HTR-8/SVneo (cell line): ENCODE results near the gene BIRC6.
A peak's percentile ranks its signal among the peaks of the same experiment; 100 is the strongest.
"Not testable (repeated sequence)": the region's sequence is repeated elsewhere in the genome, so short reads cannot be mapped to it uniquely, and the experiment has no call there.

ENCODE experiments used
- DNase-seq: peaks from one replicate; pipeline ENCODE4 v3.0.0; 2011; ENCODE audit warnings: low spot score, mixed read lengths; ENCODE audit not compliant: insufficient read length
- FAIRE-seq: peaks from 2 replicates; lab custom pipeline; 2011; peaks lifted over from hg19 to GRCh38; lab: Jason Lieb, UNC

BIRC6 gene

GRCh38 chr2:32436150-32436549 is 79.3 kb downstream of the BIRC6 start:
- FAIRE-seq (no peak), DNase-seq (peak; percentile 22)

DNA sequence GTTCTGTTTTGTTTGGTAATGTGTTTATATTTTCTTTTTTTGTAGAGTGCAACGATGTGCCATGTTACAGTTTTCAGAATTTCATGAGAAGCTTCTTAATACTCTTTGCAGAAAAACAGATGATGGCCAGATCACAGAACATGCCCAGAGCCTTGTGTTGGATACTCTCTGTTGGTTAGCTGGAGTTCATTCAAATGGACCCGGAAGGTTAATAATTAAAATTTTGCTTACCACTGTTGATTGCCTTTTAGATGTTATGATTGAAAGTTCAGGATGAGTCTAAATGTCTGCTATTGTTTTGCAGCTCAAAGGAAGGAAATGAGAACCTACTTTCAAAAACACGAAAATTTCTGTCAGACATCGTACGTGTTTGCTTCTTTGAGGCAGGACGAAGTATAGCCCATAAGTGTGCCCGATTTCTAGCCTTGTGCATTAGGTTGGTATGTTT is 85.2 kb downstream of the BIRC6 start:
- FAIRE-seq (no peak), DNase-seq (no peak)

GRCh38 chr2:32446369-32446768 is 89.5 kb downstream of the BIRC6 start:
- FAIRE-seq (no peak), DNase-seq (no peak)

DNA sequence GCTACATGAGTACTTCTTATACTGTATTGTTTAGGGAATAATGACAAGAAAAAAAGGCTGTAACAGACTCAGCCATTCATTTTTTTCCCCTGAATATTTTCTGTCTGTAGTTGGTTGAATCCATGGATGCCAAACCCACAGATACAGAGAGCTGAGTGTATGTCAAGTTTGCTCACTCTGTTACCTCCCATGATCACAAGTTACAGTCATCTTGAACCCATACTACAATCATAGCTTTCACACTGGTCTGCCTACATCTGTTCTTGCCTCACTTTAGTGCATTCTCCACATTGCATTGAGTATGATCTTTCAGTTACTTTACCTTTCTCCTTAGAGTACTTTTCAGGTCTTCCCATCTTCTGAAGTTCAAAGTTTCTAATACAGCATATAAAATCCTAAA is 94.0 kb downstream of the BIRC6 start:
- FAIRE-seq (no peak), DNase-seq (no peak)

GRCh38 chr2:32452338-32453064 is 95.7 kb downstream of the BIRC6 start:
- no peak for FAIRE-seq

DNA sequence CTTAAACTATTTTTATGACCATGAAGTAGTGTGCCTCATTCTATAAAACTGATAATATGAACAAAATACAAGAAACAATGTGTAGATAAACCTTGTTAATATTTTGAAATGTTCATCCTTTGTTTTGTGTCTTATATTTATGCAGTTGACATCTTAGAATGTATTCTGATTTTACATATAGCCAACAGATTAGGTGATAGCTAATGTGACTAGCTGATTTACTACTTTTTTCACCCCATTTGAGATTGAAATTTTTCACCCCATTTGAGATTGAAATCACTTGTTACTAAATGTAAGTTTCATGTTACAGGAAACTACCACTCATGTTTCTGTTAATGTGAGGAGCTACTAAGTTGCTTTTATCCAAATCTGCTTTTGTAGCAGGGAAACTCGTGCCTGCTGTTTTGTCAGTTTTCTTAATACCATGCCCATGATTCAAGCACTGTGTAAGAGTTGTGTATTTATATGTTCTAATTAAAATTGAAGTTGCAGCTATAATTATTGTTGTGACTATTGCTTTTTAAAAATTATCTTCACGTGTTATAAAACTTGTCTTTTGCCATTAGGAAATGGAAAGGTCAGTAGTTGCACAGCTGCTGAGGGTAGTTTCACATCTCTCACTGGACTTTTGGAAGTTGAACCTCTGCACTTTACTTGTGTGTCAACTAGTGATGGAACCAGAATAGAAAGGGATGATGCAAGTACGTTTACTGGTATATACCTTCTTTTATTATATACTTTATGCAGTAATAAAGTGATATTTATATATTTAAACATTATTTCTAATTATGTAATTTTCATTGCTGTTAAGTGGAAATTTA is 96.6 kb downstream of the BIRC6 start:
- FAIRE-seq (no peak), DNase-seq (no peak)

More at GRCh38 chr2:32452338-32453064, 95.7 kb downstream of the BIRC6 start:
- DNase-seq, result no peak

DNA sequence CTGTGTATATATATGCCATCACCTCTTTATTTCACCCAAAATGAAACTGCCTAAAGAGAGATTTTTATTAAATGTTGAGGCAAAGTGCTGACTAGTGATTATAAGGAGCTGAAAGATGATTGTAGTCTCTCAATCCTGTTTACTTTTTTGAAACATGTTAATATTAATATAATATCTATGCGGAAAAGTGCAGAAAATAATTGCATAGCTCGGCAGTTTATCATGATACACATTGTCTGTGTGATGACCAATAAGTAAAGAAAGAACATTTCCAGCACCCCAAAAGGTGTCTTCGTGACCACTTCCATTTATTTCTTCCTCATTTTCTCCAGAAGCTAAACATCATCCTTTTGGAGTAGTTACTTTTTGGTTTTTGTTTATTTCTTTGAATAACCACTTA is 99.0 kb downstream of the BIRC6 start:
- DNase-seq (no peak), FAIRE-seq (no peak)

DNA sequence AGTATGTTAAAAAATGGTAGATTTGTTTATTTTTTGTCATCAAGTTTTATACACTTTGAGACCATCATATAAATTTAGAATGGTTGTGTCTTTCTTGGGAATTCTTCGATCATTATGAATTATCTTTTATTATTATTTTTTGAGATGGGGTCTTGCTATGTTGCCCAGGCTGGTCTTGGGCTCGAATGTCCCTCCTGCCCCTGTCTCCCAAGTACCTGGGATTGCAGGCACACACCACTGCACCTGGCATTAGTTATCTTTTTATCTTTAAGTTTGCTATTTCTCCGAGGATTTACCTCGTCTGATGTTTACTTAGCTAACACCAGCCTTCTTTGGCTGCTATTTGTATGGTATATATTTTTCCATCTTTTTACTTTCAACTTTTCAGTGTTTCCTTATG is 100.0 kb downstream of the BIRC6 start:
- FAIRE-seq (no peak), DNase-seq (no peak)

GRCh38 chr2:32457814-32458213 is 101.0 kb downstream of the BIRC6 start:
- FAIRE-seq (no peak), DNase-seq (no peak)

- DNase-seq, result not testable (repeated sequence)
Observed at GRCh38 chr2:32460861-32461260, 104.0 kb downstream of the BIRC6 start.

DNA sequence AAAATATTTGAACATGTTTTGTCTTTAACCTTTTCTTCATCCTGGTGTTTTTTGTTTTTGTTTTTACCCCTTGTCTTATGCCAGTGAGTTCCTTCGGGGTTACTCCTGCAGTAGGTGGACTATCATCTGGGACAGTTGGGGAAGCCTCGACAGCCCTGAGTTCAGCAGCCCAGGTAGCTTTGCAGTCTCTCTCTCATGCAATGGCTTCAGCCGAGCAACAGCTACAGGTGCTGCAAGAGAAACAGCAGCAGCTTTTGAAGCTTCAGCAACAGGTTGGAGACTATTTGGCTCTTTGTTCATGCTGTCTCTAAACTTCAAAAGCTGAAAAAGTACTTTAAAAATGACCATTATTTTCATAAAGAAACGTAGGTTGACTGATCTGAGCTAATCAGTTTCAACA is 106.3 kb downstream of the BIRC6 start:
- DNase-seq (no peak), FAIRE-seq (no peak)

More at GRCh38 chr2:32460861-32461260, 104.0 kb downstream of the BIRC6 start:
- FAIRE-seq, result not testable (repeated sequence)

GRCh38 chr2:32464431-32464830 is 107.6 kb downstream of the BIRC6 start:
- FAIRE-seq (no peak), DNase-seq (no peak)

DNA sequence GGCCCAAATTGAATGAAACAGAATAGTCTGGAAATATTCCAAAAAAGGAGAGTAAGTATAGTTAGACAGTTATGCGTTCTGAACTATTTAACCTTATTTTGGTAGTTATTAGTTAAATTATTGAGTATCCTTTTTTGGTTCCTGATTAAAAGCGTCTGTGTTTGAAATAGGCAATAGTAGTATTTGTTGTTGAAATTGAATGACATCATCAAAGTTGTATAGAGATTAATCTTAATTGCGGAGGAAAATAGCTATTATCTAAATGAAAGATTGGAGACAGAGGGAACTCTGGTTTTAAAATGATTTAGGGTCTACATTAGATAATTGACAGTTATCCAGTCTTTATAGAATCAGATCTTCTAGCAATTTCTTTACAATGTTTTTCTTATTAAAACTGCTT is 115.8 kb downstream of the BIRC6 start:
- no peak for FAIRE-seq
- no peak for DNase-seq

GRCh38 chr2:32474381-32474780 is 117.6 kb downstream of the BIRC6 start:
- DNase-seq, result no peak
- FAIRE-seq, result no peak

DNA sequence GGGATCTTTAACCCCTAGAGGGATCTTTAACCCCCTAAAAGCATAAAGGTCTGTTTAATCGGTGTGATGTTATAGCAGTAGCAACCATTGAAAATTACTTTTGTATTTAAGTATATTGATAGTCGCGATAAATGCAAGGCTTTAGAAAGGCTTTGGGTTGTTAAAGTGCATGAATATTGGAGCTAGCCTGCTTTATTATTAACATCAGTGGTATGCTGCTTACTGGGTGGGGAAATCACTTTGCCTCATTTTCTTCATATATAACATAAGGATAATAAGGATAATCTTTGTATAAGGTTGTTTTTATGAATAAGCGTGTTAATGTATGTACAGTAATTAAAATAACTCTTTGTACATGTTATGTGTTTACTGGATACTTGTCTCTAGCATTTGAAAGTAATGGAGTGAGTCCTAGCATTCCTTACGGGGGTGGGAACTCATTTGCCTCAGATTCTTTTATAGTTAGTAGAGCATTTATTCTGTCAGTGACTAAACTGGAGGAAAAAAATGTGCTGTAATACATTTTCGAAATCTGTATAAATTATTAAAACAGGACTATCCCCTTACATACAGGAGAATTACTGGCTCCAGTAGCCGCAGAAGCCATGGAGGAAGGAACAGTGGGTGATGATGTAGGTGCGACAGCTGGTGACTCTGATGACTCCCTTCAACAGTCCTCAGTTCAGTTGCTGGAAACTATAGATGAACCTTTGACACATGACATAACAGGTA is 122.2 kb downstream of the BIRC6 start:
- DNase-seq (no peak), FAIRE-seq (no peak)

GRCh38 chr2:32479993-32480392 is 123.2 kb downstream of the BIRC6 start:
- FAIRE-seq (no peak), DNase-seq (no peak)

DNA sequence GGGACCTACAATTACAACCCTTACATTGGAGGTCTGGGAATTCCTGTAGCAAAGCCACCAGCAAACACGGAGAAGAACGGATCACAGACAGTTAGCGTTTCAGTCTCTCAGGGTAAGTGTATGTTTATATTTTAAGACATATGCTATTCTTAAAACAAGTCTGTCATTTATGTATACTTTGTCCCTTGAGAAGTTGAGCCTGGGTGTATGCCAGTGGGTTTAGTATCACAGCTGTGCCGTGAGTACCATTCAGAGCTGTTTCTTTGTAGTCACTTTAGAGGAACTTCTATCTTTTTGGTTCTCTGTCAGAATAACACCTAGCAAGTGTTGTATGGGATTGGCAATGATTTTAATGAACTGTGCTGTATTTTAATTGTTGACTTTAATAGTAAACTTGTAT is 125.6 kb downstream of the BIRC6 start:
- FAIRE-seq (no peak), DNase-seq (no peak)

DNA sequence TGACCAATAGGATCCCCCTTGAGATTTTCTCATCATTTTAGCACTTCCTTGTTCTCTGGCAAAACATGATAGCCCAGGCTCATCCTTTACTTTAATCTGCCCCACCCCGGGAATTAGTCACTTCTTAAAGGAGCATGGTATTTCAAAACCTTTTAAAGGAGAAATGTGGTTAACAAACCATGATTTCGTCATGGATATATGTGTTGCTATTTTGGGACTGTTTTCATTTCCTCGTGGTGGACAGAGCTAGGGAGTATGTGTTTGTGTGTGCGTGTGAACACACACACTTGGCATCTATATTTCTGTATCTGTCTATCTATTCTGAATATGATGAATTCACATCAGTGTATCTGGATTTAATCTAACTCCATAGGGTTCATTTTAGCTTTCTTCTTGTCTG is 128.1 kb downstream of the BIRC6 start:
- DNase-seq (peak; percentile 44), FAIRE-seq (no peak)

- no peak for FAIRE-seq
Observed at GRCh38 chr2:32485399-32485798, 128.6 kb downstream of the BIRC6 start.

DNA sequence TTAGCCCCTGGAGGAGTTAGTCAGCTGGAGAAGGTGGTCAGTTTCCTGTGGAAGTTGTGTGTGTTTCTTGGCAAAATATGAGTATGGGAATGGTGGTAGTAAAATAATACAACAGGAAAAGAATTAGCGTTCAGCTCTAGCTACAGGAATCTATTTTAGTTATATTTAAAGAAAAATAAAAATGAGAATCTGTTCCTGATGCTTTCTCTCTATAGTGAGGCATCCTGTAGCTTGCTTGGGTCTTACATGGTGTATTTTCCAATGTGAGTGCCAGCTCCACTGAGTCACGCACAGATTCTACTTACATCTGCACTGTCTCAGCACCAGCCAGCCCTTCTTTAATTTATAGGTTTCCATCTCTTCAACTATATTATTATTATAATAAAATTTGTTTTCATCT is 132.2 kb downstream of the BIRC6 start:
- DNase-seq (no peak), FAIRE-seq (no peak)

More at GRCh38 chr2:32485399-32485798, 128.6 kb downstream of the BIRC6 start:
- DNase-seq, result no peak

DNA sequence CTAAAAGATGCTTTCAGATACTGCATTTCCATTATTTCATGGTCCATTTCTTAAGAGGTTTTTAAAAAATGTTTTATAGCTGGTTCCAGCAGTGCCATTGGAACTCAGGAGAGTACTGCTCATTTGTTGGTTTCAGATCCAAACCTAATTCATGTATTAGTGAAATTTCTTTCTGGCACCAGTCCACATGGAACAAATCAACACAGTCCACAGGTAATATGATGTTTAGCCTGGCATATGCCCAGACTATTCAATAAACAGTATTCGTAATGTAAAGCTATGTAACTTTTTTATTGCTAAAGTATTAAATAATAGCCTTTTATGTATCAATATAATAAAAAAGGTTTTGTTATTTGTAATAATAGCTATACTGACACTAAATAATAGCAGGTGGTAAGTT is 134.5 kb downstream of the BIRC6 start:
- DNase-seq, result no peak
- FAIRE-seq, result peak; percentile 33
